Mesothelial cell of epicardium (in vitro differentiated cells): ENCODE measurements around the gene UBE2O. TPM values are rescaled to one million over a fixed set of nuclear protein-coding genes. Genes with fewer than 3 reads are reported as not detected.
A peak's percentile ranks its signal among the peaks of the same experiment; 100 is the strongest.

ENCODE experiments used
- DNase-seq, 2 experiments: peaks; one replicate each; pipeline ENCODE4 v3.0.0; 2021; ENCODE audit warnings: low spot score in 2 of 2; ENCODE audit not compliant: unreplicated experiment in 2 of 2
- H3K27ac Mint-ChIP-seq: 2 replicates; pipeline ENCODE4 v1.8.0; 2021; ENCODE audit warnings: mixed read lengths
- H3K27me3 Mint-ChIP-seq: 2 replicates; pipeline ENCODE4 v1.8.0; 2021; ENCODE audit warnings: low read depth, mixed read lengths
- H3K36me3 Mint-ChIP-seq: 2 replicates; pipeline ENCODE4 v1.8.0; 2021; ENCODE audit warnings: mixed read lengths
- H3K4me1 Mint-ChIP-seq: 2 replicates; pipeline ENCODE4 v1.8.0; 2021; ENCODE audit warnings: mixed read lengths
- H3K4me3 Mint-ChIP-seq: 2 replicates; pipeline ENCODE4 v1.8.0; 2021; ENCODE audit warnings: mild to moderate bottlenecking, moderate library complexity, mixed read lengths
- H3K9me3 Mint-ChIP-seq: 2 replicates; pipeline ENCODE4 v1.8.0; 2021; ENCODE audit warnings: mixed read lengths
- total RNA-seq: library from RNA; stranded (reverse); gene quantifications from 3 replicates; pipeline ENCODE4 v1.2.1, GENCODE V29; 2021
- TF ChIP-seq, protein P1 (sequence below): fragments of 200-600 bp; sonication (generic); IDR thresholded peaks from one replicate; pipeline ENCODE4 v1.5.0; 2021; ENCODE audit warnings: antibody characterized with exemption; ENCODE audit not compliant: unreplicated experiment

The UBE2O gene
- total RNA-seq, 1 donor from 2014 or later, result 46.3 TPM

- H3K27me3 Mint-ChIP-seq, result no peaks in the 10 kb centered on the region
- DNase-seq, result no peak
- peak overlapping the region; percentile 43 for H3K27ac Mint-ChIP-seq
- H3K9me3 Mint-ChIP-seq, result no peaks in the 10 kb centered on the region
- peaks cover 46% of the 10 kb centered on the region for H3K4me1 Mint-ChIP-seq
- H3K4me3 Mint-ChIP-seq, result no peak overlapping the region
- TF ChIP-seq, protein P1, sequence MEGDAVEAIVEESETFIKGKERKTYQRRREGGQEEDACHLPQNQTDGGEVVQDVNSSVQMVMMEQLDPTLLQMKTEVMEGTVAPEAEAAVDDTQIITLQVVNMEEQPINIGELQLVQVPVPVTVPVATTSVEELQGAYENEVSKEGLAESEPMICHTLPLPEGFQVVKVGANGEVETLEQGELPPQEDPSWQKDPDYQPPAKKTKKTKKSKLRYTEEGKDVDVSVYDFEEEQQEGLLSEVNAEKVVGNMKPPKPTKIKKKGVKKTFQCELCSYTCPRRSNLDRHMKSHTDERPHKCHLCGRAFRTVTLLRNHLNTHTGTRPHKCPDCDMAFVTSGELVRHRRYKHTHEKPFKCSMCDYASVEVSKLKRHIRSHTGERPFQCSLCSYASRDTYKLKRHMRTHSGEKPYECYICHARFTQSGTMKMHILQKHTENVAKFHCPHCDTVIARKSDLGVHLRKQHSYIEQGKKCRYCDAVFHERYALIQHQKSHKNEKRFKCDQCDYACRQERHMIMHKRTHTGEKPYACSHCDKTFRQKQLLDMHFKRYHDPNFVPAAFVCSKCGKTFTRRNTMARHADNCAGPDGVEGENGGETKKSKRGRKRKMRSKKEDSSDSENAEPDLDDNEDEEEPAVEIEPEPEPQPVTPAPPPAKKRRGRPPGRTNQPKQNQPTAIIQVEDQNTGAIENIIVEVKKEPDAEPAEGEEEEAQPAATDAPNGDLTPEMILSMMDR, result no peak
- H3K36me3 Mint-ChIP-seq, result no peaks in the 10 kb centered on the region
Measured at GRCh38 chr17:76442341-76443338, 10.3 kb downstream of the UBE2O start.

DNA sequence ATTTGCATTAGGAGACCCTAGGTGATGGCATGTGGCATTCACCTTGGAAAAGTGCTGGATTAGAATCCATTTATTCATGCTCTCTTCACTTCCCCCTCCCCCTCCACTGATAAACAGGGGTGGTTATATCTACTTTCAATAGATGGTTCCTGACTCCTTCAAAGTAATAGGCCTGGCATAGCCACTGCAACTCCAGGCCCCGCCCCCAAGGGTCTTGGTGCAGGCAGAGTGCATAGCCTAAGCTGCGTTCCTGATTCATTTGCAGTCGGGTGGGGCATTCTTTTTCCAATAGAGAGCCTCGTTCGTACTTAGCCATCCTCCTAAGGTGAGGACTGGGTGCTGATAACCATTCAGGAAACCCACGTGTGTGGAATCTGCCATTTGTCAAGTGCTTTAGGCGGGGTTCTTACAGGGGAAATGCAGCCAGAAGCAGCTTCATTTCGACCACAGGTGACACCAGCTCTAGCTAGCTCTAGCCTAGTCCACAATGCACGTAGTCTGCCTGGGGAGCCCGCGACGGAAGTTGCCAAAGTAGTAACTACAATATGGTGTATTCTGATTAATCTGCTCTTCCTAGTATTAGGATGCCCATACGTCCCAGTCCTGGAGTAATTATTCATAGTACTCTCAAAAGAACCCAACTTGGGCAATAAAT lies 11.1 kb downstream of the UBE2O start:
- no peak for DNase-seq
- TF ChIP-seq, protein P1, result no peak
- peaks cover 42% of the 10 kb centered on the region for H3K4me1 Mint-ChIP-seq
- H3K27me3 Mint-ChIP-seq, result no peaks in the 10 kb centered on the region
- no peak overlapping the region for H3K27ac Mint-ChIP-seq
- no peaks in the 10 kb centered on the region for H3K9me3 Mint-ChIP-seq
- H3K36me3 Mint-ChIP-seq, result no peaks in the 10 kb centered on the region
- no peak overlapping the region for H3K4me3 Mint-ChIP-seq

- Mint-ChIP-seq H3K27ac (no peak overlapping the region), H3K4me1 (peaks cover 32% of the 10 kb centered on the region), H3K4me3 (no peak overlapping the region), H3K27me3 (no peaks in the 10 kb centered on the region), H3K36me3 (no peaks in the 10 kb centered on the region), H3K9me3 (no peaks in the 10 kb centered on the region)
- TF ChIP-seq, protein P1, result no peak
- no peak for DNase-seq
Measured at GRCh38 chr17:76440751-76441362, 12.1 kb downstream of the UBE2O start.

DNA sequence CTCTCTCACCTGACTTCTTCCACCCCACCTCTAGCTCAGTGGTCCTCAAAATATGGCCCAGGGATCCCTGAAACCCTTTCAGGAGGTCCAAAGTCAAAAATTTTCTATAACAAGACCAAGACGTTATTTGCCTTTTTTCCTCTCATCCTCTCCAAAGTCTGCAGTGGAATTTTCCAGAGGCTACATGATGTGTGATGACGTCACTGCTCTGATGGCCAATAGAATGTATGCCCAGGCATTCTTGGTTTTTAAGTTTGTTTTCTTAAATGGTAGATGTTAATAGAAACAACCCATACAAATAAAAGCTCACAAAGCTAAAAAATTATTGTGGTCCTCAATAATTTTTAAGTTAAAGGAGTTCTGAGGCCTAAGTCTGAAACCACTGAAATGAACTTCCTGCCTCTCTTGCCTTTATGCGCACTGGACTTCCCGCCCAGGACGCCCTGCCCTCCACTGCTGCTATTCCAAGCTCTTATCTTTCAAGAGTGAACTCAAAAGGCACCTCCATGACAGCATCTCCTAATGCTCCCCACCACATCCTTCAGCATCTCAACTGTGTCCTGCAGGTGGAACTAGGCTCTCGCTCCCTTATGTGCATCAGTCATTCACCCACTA lies 13.5 kb downstream of the UBE2O start:
- no peaks in the 10 kb centered on the region for H3K36me3 Mint-ChIP-seq

GRCh38 chr17:76438906-76439305 lies 14.0 kb downstream of the UBE2O start:
- H3K4me1 Mint-ChIP-seq, result peaks cover 18% of the 10 kb centered on the region
- DNase-seq, result no peak
- H3K9me3 Mint-ChIP-seq, result no peaks in the 10 kb centered on the region
- H3K36me3 Mint-ChIP-seq, result no peaks in the 10 kb centered on the region
- H3K4me3 Mint-ChIP-seq, result no peak overlapping the region
- H3K27me3 Mint-ChIP-seq, result no peaks in the 10 kb centered on the region
- TF ChIP-seq, protein P1, result no peak
- no peak overlapping the region for H3K27ac Mint-ChIP-seq

More for the DNA sequence above, 13.5 kb downstream of the UBE2O start:
- Mint-ChIP-seq H3K27ac (no peak overlapping the region), H3K4me3 (no peak overlapping the region), H3K27me3 (no peaks in the 10 kb centered on the region), H3K9me3 (no peaks in the 10 kb centered on the region), H3K4me1 (peaks cover 18% of the 10 kb centered on the region)
- TF ChIP-seq, protein P1, result no peak
- DNase-seq, result no peak
